ENCODE measurements around the gene ZNF584.
"Not testable (repeated sequence)": the region's sequence is repeated elsewhere in the genome, so short reads cannot be mapped to it uniquely, and the experiment has no call there.

The ZNF584 gene

GRCh38 chr19:58408152-58409009, at the start of gene ZNF584:
Gene ZNF584, plus strand, starts transcription at chr19:58408649. Its CDS starts 499 bp downstream, at chr19:58409148.
- DNase-seq: peak; percentile 95

GRCh38 chr19:58361900-58362271, 46.6 kb upstream of the ZNF584 start:
- peak; percentile 90 for DNase-seq

DNA sequence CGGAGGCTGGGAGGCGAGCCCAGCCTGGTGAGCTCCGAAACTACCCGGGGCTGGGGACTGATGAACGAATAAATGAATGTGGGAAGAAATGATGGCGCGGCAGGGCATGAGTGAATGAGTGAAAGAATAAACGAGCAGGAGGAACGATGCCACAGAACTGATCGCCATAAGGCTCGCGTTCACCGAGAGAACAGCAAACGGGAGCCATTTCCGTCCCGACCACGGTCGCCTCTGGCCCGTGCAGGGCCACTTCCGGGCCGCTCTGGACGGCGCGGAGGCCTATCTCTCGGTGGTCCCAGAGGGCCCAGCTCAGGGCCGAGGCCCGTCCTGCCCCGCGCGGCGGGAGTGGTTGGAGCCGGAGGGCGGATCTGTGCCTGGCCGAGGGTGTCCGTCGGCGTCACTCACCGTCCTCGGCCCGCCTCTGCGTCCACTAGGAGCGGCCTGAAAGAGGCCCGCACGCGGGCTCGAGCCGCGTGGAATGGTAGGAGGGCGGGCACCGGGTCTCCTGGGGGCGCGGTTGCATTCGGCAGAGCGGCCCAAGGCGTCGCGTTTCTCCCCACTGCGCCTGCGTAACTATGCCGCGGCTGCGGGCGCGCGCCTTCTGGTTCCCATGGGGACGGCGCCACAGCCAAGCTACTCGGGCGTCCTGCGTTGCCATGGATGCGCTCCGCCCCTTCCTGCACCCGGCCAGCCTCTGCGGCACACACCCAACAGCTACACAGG, 46.0 kb upstream of the ZNF584 start, which contains the start of gene ZNF497:
ZNF497 (minus strand) TSS at position 480 of the 723 bp plus-strand sequence. CDS start 5,116 bp downstream, outside the sequence.
- peak; percentile 99 for DNase-seq

- no peak for DNase-seq
Measured at GRCh38 chr19:58364146-58364545, 44.3 kb upstream of the ZNF584 start.

DNA sequence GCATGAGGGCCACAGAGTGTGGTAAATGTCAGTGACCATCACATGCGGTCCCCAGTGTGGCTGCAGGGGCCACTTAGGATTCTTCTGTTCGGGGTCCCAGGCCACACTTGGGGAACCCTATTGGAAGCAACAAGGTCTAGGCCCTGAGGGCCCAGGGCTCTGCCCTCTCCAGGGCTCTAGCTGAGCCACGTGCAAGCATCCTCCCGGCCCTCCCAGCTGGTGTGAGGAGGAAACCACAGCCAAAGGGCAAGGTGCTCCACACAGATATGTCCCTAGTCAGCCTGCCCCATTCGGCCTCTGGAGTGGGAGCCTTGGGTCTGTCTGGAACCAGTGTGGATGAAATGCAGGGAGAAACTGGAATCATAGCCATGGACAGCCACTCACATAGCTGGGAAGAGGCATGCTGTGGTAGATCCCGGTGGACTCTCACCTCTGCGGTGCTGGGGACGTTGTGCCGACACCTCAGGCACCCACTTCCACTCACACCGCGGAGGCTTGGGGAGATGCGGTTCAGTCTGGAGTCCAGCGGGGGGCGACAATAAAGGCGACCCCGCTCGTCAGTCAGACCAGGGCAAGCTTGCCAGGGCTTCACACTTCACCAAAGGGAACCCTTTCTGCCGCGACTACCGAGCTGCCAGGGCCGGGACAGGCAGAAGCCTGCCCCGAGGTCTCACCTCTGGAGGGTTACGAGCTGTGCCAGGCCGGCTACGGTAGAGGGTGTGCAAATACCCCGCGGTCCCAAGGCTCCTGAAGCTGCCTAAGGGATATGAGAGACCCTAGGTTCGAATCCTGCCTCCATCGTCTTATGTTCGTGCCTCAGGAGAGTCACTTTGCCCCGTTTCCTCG, 41.6 kb upstream of the ZNF584 start:
- DNase-seq: no peak

DNA sequence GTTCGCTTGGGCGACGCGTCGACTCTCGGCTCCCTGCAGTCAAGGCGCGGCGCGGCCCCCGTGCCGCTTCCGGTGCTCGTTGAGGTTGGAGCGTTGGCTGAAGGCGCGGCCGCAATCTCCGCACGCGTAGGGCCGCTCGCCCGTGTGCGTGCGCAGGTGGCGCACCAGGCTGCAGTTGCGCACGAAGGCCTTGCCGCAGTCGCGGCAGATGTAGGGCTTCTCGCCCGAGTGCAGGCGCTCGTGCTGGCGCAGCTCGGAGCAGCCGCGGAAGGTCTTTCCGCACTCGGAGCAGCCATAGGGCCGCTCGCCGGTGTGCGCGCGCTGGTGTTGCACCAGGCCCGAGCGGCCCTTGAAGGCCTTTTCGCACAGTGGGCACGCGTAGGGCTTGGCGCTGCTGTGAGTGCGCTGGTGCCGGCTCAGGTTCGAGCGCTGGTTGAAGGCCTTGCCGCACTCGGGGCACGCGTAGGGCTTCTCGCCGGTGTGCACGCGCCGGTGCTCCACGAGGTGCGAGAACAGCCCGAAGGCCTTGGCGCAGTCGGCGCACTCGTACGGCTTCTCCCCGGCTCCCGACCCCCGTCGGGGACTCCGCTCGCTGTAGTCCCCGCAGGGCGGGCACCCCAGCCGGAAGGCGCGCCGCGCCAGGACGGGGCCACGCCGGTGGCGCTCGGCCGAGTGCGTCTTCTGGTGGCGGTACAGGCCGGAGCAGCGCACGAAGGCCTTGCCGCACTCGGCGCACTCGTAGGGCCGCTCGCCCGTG, 40.6 kb upstream of the ZNF584 start:
- DNase-seq: no peak

DNA sequence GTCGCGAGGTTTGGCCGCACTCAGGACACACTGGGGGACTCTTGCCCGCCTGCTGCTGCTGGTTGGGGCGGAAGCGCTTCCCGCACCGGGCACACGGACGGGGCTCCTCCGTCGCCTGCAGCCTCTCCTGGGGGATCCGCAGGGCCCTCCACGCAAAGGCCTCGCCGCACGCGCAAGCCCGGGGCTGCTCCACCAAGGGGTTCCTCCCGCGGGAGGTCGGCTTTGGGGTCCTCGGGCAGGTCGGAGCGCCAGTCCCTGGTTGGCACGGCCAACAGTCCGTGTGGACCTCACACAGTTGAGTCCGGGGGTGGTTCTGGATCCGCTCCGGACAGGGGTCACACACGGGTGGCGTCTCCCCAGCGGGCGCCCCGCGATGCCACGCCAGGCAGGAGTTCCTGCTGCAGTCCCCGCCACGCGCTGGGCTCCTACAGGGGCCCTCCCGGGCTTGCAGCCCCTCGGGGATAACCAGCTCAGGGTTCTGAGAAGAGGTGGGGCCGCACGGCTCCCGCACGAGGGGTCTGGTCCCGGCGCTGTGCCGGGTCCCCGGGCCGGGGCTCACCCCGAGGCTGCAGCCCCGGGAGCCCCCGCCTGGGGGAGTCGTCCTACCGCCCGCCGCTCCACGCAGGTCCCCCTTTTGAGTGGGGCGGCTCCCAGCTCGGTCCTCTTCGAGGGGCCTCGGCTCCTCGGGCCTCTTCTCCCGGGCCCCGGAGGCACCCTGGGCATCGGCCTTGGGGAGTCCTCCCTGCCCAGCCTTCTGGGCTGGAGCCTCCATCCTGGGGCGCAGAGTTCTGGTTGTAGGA, 39.7 kb upstream of the ZNF584 start:
- no peak for DNase-seq

GRCh38 chr19:58372311-58373133, 35.9 kb upstream of the ZNF584 start:
- DNase-seq: peak; percentile 39

- DNase-seq: no peak
Measured at GRCh38 chr19:58374200-58374599, 34.2 kb upstream of the ZNF584 start.

DNA sequence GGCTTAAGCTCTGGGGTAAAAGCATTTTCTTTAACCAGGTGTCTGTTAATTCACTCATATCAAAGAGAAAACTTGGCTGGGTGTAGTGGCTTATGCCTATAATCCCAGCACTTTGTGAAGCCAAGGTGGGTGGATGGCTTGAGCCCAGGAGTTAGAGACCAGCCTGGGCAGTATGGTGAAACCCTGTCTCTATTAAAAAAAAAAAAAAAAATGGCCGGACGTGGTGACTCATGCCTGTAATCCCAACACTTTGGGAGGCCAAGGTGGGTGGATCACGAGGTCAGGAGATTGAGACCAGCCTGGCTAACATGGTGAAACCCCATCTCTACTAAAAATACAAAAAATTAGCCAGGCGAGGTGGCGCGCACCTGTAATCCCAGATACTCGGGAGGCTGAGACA, 31.7 kb upstream of the ZNF584 start:
- DNase-seq: not testable (repeated sequence)

DNA sequence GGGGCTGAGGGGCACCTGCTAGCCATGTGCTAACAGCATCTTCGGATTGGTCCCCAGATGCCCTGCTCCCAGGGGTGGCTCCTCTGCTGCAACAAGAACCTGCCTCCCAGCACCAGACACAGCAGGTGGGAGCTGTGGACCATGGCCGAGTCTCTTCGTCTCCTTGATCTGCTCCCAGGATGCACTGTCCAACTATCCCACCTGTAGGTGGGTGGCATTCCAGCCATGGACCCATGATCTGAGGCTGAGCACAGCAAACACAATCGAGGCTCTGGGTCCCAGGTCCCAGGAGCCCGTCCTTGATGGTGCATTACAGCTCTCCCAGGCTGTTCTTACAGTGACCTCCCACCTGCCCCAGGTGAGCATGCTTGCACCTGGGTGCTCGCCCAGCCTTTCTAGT, 29.2 kb upstream of the ZNF584 start:
- DNase-seq: no peak

GRCh38 chr19:58380037-58380661, 28.3 kb upstream of the ZNF584 start:
- peak; percentile 64 for DNase-seq

DNA sequence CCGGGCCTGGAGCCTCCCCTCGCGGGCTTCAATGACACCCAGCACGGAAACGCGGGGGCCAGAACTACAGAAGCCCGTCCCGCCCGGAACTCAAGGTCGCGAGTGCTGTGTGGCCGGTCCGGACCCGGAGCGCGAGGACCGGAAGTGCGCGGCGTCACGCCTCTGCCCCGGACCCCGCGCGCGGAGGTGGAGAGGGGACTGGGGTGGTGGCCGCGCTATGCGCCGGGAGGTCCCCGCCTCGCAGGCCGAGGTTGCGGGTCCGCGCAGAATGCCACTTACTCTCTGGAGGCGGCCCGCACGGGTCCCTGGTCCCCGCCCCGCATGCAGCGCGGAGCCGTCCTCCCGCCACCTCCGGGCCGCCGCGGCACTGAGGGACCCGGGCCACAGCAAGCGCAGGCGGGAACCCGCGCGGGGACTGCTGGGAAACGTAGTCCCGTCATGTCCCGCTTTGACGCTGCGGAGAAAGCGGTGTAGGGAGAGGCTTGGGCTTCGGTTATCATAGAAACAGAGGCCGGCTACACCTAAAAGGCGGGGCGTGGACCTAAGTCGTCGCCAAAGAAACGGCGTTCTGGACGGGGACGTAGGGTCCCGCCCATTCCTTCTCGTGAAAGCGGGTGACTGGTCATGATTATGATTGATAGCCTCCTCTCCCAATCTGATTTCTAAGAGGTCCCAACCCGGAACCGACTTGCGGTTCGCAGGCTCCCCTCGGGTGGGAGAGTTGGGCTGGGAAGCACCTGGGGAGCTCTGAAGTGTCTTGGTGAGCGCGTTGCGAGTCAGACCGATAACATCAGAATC, 27.6 kb upstream of the ZNF584 start, which contains the start of gene ZNF837:
ZNF837 (minus strand) TSS at position 369 of the 798 bp plus-strand sequence. CDS start 11,698 bp downstream, outside the sequence.
- peak; percentile 100 for DNase-seq

DNA sequence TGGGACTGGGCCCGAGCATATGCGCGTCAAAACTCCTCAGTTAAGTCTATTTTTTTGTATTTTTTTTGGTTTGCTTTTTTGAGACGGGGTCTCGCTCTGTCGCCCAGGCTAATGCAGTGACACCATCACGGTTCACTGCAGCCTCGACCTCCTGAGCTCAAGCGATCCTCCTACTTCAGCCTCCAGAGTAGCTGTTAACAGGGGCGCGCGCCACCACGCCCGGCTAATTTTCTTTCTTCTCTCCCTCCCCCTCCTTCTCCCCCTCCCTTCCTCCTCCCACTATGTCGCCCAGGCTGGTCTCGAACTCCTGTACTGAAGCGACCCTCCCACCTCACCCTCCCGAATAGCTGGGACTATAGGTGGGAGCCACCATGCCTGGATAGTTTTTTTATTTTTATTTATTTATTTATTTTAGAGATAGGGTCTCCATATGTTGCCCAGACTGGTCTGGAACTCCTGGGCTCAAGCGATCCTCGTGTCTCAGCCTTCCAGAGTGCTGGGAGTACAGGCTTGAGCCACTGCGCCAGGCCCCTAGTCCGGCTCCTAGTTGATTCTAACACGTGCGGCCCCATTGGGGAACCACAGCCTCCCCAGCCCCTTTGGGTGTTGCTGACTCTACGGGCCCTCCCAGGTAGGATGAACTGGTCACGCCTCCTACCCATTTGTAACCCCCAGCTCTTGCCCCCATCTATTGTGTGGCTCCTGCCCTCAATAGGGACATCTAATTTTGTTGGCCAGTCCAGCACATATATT, 26.8 kb upstream of the ZNF584 start:
- DNase-seq: no peak

DNA sequence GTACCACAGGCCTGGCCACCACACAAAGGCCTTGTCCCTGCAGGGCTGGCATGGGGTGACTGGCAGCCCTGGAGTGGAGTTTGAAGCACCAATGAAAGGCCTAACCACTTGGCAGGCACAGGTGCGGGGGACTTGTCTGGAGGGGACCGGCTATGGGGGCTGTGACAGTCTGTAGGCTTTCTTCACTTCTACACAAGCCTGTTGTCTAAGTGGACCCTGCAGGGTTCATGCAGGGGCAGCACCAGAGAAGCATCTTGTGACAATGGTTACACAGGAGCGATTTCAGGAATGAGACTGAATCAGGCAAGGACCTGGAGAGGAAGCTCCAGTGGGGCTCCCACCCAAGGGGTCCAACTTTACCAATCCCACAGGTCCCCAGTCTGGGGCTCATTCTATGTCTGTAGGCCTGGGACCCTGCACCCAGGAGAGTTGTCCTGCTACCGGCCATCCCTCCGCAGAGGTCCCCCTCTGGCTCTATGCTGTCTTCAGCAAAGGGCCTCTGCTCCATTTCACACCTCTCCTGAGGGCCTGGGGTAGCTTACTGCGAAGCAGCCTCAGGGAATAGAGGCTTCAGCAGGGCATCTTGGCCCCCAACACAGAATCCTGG, 25.3 kb upstream of the ZNF584 start:
- DNase-seq: no peak

- no peak for DNase-seq
Measured at GRCh38 chr19:58385313-58385890, 23.0 kb upstream of the ZNF584 start.

DNA sequence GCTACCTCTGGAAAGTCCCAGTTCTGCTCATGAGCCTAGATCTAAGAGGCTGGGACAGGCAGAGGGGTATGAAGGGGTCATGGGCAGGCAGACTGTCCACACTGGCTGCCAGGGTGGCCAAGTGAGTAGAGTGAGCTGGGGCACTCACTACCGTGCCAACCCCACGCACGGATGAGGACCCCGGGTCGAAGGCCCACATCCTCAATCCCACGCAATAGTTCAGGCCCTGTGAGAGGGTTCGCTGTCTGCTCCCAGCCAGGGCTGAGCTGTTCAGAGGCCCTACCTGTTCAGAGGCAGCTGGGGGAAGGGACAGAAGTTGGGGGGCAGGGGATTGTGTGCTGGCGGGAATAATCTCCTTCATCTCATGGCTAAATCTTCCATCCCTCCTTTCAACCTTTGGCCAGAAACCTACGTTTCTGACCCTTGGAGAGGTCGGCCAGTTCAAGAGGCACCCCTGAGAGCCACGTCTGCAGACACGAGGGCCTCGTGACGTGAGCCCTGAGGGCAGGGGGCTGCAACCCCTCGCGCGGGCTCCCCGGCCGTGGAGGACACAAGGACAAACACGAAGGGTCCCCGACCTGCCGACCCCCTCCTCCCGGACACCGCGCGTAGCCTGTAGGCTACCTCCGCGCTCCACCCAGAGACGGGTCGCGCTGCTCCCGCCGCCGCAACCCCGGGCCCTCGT, 22.4 kb upstream of the ZNF584 start:
- DNase-seq: peak; percentile 71
